ENCODE data around the gene POLR2I.

DNA sequence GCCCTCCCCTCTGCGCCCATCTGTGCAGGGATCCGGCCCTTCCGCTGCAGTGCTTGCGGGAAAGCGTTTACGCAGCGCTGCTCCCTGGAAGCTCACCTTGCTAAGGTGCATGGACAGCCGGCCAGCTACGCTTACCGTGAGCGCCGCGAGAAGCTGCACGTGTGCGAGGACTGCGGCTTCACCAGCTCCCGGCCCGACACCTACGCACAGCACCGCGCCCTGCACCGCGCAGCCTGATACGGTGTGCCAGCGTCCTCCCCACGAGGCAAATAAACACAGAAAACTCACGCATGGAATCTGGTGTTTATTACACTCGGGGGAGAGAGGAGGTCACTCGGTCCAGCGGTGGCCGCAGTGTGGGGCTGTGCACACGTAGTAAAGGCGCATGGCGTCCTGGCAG, 1.2 kb downstream of the POLR2I start:
- TF ChIP-seq EZH2 (IDR thresholded peaks at IDR 0.05; ENCODE audit: borderline replicate concordance, low read length) = no peak
- TF ChIP-seq, protein P1, sequence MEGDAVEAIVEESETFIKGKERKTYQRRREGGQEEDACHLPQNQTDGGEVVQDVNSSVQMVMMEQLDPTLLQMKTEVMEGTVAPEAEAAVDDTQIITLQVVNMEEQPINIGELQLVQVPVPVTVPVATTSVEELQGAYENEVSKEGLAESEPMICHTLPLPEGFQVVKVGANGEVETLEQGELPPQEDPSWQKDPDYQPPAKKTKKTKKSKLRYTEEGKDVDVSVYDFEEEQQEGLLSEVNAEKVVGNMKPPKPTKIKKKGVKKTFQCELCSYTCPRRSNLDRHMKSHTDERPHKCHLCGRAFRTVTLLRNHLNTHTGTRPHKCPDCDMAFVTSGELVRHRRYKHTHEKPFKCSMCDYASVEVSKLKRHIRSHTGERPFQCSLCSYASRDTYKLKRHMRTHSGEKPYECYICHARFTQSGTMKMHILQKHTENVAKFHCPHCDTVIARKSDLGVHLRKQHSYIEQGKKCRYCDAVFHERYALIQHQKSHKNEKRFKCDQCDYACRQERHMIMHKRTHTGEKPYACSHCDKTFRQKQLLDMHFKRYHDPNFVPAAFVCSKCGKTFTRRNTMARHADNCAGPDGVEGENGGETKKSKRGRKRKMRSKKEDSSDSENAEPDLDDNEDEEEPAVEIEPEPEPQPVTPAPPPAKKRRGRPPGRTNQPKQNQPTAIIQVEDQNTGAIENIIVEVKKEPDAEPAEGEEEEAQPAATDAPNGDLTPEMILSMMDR (conservative IDR thresholded peaks at IDR 0.05 in 1 of 2, IDR thresholded peaks at IDR 0.05 in 1 of 2; ENCODE audit: extremely low read depth in 1 of 2, insufficient read depth in 1 of 2, low read depth in 1 of 2, low read length in 2 of 2) = no peak
